Vagina (tissue), 2 donors: Measurements from ENCODE around the gene IGFBP5.

Source experiments
- CTCF ChIP-seq, 3 experiments: fragments of 450-650 bp in 2 of 3; fragments of 200-600 bp in 1 of 3; sonication (generic) in 1 of 3; IDR thresholded peaks; one replicate each; pipeline ENCODE4 v1.5.1; 2017 to 2019; ENCODE audit warnings: antibody characterized with exemption in 3 of 3, mild to moderate bottlenecking in 2 of 3, moderate library complexity in 2 of 3
- POLR2A ChIP-seq, 2 donors: fragments of 450-650 bp; IDR thresholded peaks; one replicate each; pipeline ENCODE4 v1.6.1; 2017; ENCODE audit warnings: antibody characterized with exemption in 2 of 2, mild to moderate bottlenecking in 2 of 2, moderate library complexity in 2 of 2
- POLR2AphosphoS5 ChIP-seq, 2 donors: sonication (generic); formaldehyde crosslinking; IDR thresholded peaks; one replicate each; pipeline ENCODE4 v1.9.0; 2017; ENCODE audit warnings: antibody characterized with exemption in 2 of 2, mild to moderate bottlenecking in 2 of 2, low read depth in 1 of 2; ENCODE audit not compliant: insufficient read depth in 1 of 2

GRCh38 chr2:216700781-216701180, 5.4 kb upstream of the IGFBP5 start:
- TF ChIP-seq CTCF (IDR thresholded peaks at IDR 0.05) (no peak), POLR2A (IDR thresholded peaks at IDR 0.05) (no peak), POLR2AphosphoS5 (IDR thresholded peaks at IDR 0.05; ENCODE audit: insufficient read depth in 1 of 2, low read depth in 1 of 2) (no peak)
